HG03135 (cell line): ENCODE data around the gene SP140L.
"Not testable (repeated sequence)": the region's sequence is repeated elsewhere in the genome, so short reads cannot be mapped to it uniquely, and the experiment has no call there.

Source experiments
- ATAC-seq: cut with Tn5 transposase; IDR thresholded peaks from one replicate; pipeline ENCODE4 v1.9.1; 2021; ENCODE audit warnings: mild to moderate bottlenecking, moderate library complexity; ENCODE audit not compliant: unreplicated experiment

The SP140L gene

DNA sequence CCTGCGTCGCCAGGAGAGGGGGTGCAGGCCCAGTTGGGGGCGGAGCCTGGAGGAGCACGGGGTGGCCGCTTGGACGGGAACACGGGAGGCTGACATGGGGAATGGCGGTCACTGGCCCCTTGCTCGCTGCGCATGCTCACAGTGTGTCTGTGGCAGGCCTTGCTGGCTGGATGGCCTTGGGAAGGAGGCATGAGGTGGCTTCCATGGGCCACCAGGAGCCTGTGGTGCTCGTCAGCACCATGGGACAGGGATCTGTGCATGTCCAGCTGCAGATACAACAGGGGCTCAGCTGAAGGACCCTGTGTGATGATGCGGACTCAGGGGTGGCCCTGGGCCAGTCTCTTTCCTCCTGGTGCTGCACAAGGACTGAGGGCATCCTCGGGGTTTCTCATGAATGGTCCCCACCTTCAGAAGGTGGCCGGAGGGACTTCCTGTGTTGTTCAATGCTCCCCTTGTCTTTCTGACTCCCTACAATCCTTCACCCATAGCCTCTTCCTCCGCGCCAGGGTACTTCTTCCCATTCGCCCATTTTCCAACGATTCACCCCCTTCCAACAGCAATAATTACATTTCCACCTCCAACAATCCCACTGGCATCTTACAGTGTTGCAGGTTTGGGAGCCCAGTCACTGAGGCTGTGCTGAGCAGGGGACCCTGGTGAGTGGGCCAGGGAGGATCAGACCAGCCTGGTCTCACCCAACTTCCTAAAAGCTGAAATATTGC lies 3.4 kb upstream of the SP140L start:
- no peak for ATAC-seq

DNA sequence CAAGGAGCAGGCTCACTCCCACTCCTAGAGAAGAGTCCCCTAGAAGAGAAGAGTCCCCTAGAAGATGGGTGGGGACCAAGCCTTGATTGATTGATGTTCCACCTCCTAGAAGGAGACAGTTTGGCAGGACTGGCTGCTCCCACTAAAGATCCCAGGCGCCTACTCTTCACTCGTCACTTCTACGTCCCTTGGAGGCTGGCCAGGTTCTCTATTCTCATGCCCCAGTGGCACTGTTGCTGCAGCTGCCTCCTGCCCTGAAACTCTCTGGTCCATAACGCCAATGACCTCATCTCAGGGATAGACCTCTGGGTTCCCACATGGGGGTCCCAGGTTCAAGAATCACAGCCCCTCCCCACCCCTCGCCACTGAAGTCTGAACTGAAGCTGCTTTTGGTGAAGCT lies 2.5 kb upstream of the SP140L start:
- no peak for ATAC-seq

DNA sequence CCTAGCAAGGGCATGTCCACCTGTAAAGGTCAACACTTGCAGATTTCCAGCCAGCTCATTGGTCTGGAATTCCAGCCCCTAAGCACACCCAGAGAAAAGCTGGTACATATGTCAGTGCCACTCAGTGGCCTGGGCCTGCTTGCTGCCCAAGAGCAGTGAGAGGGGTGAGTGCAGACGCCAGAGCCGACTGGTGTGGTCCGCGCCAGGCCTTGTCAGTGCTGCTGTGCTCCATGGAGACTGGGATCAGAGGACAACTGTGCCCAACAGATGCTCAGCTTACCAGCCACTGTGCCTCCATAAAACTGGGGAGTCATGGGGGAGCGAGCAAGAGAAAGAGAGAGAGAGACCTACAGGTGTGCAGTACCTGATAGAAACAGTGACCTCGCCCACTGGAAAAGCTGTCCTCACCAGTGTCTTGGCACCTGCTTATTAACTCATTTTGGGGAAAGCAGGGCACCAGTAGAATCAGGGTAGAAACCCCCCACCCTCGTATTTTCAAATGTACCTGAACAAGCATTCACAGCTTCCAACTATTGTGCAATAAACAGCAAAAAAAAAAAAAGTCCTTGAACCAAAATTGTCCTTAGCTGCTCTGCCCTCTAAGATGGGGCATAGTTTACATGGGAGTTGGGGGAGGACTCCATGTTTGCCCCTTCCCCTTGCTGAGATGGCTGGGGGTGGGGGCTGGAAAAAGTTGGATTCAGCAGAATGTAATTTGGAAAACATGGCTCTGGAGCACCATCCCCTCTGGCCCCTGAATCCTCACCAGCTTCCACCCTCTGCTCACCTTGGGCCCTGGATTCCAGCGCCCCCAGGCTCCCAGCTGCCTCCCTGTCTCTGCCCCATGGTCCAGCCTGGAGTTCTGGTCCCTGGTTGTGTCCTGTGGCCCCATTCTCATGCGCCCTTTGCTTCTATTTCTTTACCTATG lies 1.4 kb upstream of the SP140L start:
- no peak for ATAC-seq

DNA sequence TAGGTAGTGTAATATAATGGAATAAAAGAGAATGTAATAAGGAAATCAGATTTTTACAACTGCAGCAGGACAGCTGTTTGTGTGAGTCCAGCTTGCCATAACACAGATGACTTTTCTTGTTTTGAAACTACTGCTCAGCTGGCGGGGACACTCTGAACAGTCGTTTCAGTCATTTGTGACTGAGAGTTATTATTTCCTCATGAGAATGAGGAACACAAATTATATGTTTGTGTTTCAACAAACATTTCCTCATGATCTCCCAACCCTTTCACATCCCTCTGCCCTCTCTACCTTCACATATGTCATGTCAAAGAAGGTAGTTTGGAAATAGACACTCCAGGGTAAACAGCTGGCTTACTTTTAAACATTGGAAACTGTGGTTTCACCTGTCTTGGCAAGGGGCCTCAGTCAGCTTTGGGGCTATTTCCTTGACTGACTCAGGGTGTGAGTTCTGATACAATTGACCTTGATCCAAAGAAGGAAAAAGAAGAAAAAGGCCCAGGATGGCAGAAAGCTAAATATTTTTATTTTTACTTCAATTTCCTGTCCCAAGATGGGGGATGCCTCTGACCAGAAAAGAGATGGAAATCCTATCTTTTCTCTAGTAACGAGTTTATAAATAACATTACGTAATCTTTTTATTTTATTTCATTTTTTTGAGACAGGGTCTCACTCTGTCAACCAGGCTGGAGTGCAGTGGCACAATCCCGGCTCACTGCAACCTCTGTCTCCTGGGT lies 593 bp downstream of the SP140L start:
- peak; percentile 65 for ATAC-seq

DNA sequence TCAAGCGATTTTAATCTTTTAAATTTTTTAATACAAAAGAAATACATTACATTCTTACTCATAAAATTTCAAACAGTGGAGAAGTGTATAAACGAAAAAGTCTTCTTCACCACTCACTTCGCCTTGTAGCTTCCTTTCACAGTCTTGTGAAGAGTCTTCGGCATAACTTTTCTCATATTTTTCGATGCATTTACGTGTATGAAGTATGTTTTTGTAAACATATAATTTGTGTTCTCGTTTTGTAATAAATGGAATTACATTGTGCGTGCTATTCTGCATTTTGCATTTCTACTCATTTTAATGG lies 1.1 kb downstream of the SP140L start:
- ATAC-seq: no peak

DNA sequence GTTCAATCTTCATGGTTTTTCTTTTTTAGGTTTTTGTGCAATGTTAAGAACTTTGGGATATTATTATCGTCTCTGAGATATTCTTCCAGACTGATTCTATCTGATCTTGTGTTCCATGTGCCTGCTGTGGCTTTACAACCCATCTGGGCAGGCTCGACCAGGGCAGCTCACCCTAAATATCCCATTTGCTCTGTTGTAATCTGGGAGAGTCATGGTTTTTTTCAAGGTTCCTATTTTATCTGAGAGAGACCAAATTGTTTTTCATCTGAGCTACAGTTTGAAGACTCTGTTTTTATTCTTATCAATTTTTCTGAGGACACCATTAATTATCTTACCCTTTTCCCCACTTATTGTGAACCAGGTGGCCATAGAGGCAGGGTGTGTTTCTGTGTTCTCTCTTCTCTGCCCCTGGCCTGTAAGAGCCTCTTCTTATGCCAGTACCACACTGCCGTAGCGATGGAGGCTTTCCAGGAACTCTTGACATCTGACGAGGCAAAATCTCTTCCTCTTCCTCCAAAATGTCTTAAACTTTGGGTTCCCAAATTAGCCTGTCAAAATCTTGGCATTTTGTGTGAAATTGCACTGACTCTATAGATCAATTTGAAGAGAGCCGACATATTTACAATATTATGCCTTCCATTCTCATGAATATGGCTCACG lies 3.1 kb downstream of the SP140L start:
- no peak for ATAC-seq

DNA sequence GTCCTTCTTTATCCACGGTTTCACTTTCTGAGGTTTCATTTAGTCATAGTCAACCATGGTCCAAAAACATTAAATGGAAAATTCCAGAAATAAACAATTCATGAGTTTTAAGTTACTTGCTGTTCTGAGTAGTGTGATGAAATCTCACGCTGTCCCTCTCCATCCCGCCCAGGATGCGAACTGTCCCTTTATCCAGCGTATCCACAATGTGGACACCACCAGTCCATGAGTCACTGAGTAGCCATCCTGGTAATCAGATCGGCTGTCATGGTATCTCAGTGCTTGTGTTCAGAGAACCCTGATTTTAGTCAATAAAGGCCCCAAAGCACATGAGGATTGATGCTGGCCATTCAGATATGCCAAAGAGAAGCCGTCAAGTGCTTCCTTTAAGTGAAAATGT lies 3.7 kb downstream of the SP140L start:
- no peak for ATAC-seq

DNA sequence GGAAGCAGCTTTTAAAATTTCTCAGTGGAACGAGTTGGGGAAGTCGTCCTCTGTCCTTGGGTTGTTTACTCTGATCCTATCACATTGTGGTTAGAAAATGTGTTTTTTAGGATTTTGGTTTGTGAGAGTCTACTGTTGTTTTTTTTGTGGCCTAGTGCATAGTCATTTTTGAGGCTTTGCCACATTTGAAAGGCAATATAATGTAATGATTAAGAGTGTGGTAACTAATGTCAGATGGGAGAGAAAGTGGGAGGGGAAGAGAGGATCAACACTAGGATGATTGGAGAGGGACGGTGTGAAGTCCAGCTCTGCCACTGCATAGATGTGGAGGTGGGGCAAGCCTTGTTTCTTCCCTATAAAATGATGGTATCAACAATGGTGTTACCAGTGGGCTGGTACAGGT lies 8.5 kb downstream of the SP140L start:
- no peak for ATAC-seq

DNA sequence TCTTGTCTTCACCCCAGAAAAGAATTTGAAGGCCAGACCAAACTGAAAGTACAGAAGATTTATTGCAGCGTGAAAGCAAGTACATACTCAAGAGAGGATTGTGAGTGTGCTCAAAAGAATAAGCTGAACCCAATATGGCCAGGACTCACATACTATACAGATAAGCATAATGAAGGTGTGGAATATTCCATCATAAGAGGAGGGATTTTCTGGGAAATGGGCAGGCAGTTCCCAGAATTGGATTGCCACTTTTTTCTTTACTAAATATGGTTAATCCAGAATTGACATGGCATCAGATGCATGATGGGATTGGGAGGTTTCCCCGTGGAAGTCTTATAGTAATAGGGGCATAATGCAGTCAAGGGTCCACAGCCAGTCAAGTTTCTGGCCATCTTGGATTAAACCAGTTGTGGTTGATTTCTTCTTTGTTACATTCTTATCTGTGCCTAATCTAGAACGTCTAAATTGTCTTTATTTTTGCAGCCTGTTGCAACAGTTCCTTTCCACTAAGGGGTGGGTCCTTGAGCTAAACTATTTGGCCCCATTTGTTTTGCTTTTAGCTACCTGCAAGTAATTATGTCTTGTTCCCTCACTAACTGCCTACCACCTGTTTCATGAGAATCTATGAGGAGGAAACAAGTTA lies 9.0 kb downstream of the SP140L start:
- no peak for ATAC-seq

DNA sequence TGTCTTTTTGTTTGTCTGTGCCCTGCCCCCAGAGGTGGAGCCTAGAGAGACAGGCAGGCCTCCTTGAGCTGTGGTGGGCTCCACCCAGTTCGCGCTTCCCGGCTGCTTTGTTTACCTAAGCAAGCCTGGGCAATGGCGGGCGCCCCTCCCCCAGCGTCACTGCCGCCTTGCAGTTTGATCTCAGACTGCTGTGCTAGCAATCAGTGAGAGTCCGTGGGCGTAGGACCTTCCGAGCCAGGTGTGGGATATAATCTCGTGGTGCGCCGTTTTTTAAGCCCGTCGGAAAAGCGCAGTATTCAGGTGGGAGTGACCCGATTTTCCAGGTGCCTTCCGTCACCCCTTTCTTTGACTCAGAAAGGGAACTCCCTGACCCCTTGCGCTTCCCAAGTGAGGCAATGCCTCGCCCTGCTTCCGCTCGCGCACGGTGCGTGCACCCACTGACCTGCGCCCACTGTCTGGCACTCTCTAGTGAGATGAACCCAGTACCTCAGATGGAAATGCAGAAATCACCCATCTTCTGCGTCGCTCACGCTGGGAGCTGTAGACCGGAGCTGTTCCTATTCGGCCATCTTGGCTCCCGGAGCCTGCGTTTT lies 15.0 kb downstream of the SP140L start:
- ATAC-seq: not testable (repeated sequence)

DNA sequence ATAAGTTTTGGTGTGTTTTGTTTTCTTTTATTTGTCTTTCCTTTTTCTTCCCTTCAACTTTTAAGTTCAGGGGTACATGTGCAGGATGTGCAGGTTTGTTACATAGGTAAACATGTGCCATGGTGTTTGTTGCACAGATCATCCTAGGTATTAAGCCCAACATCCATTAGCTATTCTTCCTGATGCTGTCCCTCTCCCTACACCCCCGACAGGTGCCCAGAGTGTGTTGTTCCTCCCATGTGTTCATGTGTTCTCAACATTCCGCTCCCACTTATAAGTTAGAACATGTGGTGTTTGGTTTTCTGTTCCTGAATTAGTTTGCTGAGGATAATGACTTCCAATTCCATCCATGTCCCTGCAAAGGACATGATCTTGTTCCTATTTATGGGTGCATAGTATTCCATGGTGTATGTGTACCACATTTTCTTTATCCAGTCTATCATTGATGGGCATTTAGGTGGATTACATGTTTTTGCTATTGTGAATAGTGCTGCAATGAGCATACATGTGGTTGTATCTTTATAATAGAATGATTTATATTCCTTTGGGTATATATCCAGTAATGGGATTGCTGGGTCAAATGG lies 16.1 kb downstream of the SP140L start:
- ATAC-seq: not testable (repeated sequence)

DNA sequence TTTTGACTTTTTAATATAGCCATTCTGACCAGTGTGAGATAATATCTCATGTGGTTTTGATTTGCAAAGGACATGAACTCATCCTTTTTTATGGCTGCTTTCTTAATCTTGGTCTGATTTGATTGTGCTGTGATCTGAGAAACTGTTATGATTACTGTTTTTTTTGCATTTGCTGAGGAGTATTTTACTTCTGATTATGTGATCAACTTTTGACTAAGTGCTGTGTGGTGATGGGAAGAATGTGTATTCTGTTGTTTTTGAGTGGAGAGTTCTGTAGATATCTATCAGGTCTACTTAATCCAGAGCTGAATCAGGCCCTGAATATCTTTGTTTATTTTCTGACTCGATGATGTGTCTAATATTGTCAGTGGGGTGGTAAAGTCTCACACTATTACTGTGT lies 16.8 kb downstream of the SP140L start:
- ATAC-seq: no peak

DNA sequence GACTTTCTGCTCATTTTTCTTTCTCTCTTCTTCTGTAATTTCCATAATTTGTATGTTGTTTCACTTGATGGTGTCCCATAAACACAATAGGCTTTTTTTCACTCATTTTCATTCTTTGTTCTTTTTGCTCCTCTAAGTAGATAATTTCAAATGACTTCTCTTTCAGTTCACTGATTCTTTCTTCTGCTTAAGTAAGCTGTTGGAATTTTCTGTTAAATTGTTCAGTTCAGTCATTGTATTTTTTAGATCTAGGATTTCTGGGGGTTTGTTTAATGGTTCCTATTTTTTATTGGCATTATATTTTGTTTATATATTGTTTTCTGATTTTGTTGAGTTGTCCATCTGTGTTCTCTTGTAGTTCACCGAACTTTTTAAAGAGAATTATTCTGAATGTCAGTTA lies 19.5 kb downstream of the SP140L start:
- no peak for ATAC-seq

DNA sequence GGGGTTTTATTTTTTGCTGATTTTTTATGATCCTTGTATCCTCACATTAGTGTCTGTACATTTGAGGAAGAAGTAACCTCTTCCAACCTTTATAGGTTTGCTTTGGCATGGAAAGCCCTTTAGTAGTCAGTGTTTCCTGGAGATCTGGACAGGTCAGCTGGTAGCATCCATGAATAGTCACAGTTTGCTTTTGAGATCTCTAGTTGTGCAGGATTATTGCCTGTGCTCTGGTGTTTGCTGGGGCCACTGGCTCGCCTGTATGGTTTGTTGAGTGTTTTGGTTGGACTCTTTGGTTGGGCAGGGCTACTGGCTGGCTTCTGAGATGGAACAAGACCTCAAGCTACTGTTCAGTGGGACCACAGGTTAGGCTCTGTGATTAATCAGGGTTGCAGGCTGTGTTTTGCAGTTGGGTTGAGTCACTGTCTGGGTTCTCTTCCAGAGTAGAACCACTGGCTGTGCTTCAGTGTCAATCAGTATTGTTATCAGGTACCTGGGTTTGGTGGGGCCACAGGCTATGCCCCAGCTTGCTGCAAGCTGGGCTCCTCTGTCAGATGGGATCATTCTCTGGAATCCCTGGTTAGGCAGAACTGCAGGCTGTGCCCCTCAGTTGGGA lies 20.0 kb downstream of the SP140L start:
- ATAC-seq: no peak

DNA sequence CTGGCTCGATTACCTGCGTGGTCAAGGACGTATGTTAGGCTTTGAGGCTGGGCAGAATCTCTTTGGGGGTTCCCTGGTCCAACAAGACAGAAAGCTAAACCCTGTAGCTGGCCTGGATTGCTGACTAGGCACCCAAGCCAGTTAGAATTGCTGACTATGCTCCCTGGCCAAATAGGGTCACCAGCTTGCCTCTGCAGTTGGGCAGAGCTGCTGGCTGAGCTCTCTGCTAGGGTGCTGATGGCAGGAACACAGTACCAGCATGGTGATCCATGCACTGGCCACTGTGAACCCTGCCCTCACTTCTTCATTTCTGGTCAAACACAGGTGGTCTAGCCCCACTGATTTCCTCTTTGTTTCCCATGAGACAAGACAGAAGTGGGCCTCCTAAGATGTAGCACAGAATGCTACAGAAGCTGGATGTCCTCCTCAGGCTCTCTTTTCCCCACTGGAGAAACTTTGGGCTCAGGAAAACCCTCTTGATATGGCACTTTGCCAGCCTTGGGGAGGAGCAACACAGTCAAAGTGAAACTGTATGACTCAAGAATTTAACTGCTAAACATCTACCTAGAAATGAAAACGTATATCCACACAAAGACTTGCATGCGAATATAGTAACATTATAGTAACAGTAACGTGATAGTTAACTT lies 20.8 kb downstream of the SP140L start:
- no peak for ATAC-seq

DNA sequence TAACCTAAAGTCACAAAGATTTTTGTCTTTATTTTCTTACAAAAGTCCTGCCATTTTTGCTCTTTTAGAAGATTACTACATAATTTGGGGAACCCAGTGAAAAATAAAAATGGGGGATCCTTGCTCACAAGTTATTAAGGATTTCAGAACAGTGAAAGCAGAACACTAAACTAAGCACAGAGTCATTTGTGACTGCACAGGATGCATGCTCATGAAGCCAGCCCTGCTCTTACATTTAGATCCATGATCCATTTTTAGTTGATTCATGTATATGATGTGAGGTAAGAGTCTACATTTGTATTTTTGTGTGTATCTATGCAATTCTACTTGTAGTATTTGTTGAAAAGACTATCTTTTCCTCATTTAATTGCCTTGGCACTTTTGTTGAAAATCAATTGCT lies 21.8 kb downstream of the SP140L start:
- no peak for ATAC-seq

DNA sequence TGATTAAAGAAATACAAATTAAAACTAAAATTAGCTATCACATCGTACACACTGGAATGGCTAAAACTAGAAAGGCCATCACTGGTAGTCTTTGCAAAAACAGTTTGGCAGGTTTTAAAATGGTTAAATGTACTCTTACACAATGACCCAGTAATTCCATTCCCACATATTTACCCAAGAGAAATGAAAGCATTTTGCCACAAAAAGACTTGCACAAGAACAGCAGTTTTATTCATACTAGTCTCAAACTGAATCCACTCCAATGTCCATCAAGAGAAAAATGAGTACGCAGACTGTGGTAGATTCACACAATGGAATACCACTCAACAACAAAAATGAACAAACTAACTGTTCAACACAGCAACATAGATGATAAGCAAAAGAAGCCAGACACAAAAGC lies 29.1 kb downstream of the SP140L start:
- no peak for ATAC-seq

DNA sequence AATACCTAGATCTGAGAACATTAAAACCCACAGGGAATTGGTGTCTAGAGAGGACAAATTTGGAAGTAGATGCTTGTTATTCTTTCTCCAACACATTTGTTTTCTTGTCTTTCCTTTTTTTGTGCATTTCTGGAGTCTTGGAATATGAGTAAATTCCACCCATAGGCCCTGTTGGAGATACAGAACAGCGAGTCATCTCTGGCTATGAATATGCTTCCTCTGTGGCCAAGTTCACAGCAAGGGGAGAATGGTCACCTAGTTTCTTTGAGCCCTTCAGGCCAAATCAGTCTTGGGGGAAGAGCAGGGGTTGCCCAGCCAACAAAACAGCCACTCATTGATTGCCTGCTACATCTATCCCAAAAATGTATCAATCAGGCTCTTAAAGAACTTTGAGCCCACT lies 31.3 kb downstream of the SP140L start:
- ATAC-seq: no peak

DNA sequence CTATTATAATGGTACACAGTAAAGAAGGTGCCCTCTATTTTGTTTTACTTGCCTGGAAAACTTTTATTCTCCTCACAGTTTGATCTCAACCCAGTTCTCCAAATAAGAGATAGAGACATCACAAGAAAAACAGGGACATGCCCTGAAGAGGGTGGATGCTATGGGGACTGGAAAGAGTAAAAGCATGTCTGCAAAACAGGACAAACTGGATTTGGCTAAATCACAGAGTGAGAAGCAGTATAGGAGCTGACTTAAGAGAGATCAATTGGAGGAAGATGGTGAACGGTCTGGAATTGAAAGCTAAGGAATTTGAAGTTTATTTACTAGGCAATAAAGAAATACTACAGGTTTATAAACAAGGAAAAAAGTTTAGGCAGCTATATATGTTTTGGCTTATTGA lies 33.0 kb downstream of the SP140L start:
- no peak for ATAC-seq
